Muscle of back (tissue), 11 donors: Measurements from ENCODE around the gene PNMA8B. TPM values are rescaled to one million over a fixed set of nuclear protein-coding genes. Genes with fewer than 3 reads are reported as not detected.
A peak's percentile ranks its signal among the peaks of the same experiment; 100 is the strongest.

Source experiments
- DNase-seq, 3 donors: peaks; one replicate each; pipeline versions ENCODE4 v3.0.0 to v3.0.0-alpha.2; 2013
- polyA plus RNA-seq, 10 donors: library from polyadenylated mRNA; unstranded; fragments of 120-200 nt; gene quantifications; one replicate each; pipeline ENCODE4 v1.2.1, GENCODE V29; 2013; ENCODE audit not compliant: insufficient read length in 10 of 10

The PNMA8B gene
- polyA plus RNA-seq, 10 donors: 2.0 to 4.9 (median 3.1) TPM

- no peak for DNase-seq
Observed at GRCh38 chr19:46488551-46488950, 7.1 kb downstream of the PNMA8B start.

DNA sequence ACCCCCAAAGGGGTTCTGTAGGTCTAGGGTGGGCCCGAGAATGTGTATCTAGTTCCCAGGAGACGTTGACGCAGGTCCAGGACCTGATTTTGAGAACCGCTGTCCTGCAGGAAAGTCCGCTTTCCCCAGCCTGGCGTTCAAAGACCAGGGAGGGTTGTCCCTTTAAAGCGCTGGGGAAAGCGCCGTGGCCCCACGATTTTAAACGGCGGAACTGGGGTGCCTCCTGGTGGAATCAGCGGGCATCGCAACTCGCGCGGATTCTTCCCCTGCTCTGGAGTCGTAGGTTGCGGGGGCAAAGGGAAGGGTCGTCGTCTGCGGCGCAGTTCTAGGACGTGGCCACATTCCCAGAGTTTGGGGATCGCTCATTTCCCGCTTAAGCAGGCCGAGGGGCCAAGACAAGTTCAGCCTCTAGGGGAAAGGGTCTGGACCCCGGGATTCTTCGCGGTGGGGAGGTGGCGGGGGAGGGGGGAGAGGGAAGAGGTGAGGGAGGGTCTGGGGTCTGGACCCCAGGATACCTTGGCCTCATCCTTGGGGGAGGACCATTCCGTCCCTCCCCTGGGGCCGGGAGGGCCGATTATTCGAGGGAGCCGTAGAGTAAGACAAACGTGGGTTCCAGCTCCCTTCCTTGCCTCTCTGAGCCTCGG is 7.7 kb downstream of the PNMA8B start:
- peak; percentile 74 to 91 (median 87) for DNase-seq

DNA sequence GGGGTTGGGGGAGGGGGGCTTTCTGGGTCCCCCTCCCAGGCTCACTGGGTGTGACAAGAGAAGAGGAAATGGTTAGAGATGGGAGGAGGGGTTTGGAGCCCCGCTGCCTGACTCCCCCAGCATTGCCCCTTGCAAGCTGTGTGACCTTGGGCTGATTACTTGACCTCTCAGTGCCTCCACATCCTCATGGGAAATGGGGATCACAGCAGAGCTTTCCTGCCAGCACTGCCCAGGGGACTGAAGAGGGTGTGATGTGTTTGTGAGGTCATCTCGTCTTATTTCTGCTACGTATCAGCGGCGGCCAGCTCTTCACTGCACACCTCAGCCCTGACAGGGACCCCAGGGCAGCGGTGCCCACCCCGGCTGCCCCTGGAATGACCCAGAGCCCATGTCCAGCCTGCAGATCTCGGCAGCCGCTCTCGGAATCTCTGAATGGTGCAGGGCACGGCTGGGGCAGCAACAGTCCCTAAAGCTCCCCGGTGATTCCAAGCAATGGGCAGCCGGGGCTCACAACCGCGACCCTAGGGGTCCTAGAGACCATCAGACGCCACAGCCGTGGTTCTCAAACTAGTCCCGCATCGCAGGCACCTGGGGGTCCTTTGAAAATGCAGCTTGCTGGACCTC is 8.4 kb downstream of the PNMA8B start:
- DNase-seq: no peak

- DNase-seq: no peak
Observed at GRCh38 chr19:46486358-46486757, 9.3 kb downstream of the PNMA8B start.

GRCh38 chr19:46484656-46485055 is 11.0 kb downstream of the PNMA8B start:
- no peak for DNase-seq

GRCh38 chr19:46482631-46483030 is 13.0 kb downstream of the PNMA8B start:
- DNase-seq: no peak

- DNase-seq: peak; percentile 86 to 95 (median 90)
Observed at GRCh38 chr19:46481947-46482346, 13.7 kb downstream of the PNMA8B start.

DNA sequence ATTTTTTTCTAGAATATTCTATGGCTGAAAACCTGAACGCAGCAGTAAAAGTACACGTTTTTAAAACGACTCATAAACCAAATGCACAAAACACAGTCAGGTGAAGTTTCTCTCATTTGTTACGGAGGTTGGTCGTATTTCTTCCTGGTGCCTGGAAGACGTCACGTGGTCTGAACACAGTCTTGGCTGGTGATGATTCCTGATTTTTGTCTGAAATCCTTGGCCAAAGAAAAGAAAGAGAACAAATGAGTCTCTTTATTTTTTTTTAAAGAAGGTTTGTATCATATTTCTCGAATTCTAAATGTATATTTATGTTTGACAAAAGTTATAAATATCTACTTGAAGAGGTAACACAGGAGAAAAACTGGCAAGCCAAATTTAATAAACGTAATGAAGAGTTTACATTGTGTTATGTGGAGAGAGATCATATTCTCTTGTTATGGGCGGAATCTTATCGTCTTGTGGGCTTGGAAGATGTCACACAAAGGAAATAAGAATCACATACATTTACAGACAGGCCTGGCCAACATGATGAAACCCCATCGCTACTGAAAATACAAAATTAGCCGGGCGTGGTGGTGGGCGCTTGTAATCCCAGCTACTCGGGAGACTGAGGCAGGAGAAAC is 14.3 kb downstream of the PNMA8B start:
- DNase-seq: peak in 2 of 3 donors; percentile 76 to 88

- peak; percentile 95 to 97 (median 96) for DNase-seq
Observed at GRCh38 chr19:46480415-46480814, 15.3 kb downstream of the PNMA8B start.

DNA sequence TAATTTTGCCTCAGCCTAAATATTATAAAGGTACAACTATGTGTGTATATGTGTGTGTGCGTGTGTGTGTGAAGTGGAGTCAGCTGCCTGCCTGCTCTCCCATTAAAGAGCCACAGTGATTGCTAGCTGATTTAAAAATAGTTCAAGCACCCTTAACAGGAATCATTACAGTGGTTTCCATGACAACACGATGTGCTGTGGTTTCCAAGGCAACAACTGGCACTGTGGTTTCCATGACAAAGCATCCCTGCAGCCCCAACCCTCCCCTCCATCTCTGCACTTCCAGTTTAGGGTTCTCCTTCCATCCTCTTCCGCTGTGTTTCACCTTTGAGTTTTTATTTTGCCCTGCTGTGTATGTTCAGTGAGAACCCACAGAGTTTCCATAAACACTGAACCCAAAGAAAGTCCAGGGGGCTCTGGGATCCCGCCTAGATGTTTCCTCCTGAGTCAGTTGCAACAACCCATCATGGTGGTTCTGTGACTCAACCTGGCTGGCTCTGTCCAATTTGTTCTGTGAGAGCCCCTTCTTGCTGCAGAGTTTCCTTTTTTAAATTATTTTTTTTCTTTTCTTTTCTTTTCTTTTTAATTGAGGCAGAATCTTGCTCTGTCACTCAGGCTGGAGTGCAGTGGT is 17.2 kb downstream of the PNMA8B start:
- peak in 1 of 3 donors; percentile 79 for DNase-seq

DNA sequence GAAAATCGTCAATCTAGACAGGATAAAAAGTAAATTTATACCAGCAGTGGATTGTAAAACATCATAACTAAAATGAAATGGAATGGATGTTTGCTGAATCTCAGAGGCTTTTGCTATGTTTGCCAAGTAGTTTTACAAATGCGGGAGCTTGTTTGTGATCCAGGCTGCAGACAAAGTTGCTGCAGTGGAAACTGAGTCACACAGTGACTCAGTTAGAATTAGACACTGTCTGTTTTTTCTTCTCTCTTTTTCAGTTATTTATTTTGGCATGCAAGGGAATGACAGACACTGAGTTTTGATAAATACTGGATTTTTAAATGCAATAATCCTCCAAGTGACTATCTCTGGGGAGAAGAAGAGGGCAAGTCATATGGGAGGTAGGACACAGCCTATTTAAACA is 19.7 kb downstream of the PNMA8B start:
- no peak for DNase-seq

- DNase-seq: no peak
Observed at GRCh38 chr19:46474211-46474610, 21.5 kb downstream of the PNMA8B start.

GRCh38 chr19:46472592-46472991 is 23.1 kb downstream of the PNMA8B start:
- DNase-seq: no peak

GRCh38 chr19:46471811-46472543 is 23.7 kb downstream of the PNMA8B start:
- DNase-seq: no peak

- DNase-seq: peak; percentile 77 to 95 (median 90)
Observed at GRCh38 chr19:46471116-46471733, 24.4 kb downstream of the PNMA8B start, which contains the start of gene PNMA8A. PNMA8A (minus strand) TSS chr19:46471563; CDS start chr19:46471035, 528 bp downstream.

DNA sequence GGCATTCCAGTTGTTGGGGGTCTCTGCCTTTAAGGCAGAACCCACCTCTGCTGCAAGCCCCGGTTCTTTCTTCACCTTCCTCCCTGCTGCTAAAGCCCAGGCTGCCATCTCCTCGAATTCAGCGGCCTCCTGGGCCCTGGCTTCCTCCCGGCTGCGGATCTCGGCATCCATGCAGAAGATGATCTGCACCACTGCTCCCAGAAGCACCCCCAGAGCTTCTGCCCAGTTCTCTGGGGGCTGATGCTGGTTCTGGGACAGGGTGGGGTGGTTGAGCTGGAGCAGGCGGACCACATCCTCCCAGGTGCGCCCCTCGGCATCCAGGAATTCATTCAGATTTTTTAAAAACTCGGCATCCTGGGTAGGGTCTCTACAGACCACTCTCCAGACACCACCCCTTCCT is 25.3 kb downstream of the PNMA8B start:
- no peak for DNase-seq

DNA sequence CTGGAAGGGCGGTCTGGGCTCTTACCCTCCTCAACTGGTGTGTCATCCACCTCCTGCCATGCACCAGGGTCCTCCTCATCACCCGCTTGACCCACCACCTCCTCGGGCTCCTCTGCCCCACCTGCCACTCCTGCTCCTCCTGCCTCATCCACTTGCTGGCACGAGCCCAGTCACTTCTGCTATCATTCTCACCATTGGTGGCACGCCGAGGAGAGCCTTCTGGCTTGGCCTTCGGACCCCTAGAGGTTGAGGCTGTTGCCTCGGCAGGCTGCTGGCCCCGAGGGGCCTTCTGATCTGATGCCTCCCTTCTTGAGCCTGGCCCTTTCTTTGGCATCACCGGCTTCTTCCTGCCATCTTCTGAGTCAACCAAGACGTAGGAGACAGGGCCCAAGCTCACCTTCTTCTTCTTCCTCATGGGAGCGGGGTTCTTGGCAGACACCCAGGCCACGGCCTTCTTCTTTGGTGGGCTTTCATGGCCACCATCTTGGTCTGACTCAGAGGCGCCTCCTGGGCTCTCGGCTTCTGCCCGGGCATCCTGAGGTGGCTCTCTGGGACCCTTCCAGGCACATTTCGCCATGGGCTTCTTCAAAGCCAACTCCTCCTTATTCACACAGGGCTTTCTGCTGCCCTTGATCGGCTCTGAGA is 26.0 kb downstream of the PNMA8B start:
- no peak for DNase-seq

DNA sequence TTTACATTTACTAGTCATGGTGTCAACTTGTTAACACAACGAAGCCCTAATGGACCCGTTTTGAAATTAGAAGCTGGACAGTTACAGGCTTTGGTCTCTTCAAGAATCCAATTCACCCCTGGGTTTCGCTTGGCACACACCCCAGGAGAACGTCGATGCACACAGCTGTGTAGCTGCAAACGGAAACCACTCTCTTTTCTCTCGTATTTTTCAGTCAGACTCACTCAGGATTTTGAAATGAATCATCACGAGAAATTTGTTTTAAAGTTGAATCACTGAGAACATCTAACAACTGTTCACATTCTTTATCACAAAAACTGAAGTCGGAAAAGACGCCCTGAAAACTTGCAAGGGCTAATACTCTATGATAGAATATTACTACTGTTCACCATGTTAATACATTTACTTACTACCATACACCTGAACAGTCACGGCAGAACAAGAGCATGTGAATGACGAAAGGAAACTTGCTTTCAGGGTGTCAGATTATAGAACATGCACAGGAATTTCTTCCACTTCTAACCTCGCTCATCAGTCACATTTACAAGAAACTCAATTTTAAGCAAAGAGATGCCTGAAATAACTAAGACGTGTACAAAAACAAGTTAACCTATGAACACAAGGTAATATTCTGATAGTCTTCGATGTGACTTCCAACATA is 29.0 kb downstream of the PNMA8B start:
- peak; percentile 78 to 89 (median 79) for DNase-seq

DNA sequence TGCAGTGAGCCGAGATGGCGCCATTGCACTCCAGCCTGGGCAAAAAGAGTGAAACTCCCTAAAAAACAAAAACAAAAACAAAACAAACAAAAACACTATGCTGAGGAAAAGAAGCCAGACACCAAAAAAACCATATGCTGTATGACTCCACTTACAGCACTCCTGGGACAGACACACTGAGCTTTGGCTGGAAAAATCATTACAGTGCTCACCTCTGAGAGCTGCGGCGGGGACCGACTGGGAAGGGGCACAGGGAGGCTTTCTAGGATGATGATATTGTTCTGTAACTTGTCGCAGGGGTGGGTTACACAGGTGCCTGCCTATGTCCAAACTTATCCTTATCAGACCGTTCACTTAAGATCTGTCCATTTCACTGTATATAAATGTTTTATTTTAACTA is 32.2 kb downstream of the PNMA8B start:
- peak in 1 of 3 donors; percentile 69 for DNase-seq

DNA sequence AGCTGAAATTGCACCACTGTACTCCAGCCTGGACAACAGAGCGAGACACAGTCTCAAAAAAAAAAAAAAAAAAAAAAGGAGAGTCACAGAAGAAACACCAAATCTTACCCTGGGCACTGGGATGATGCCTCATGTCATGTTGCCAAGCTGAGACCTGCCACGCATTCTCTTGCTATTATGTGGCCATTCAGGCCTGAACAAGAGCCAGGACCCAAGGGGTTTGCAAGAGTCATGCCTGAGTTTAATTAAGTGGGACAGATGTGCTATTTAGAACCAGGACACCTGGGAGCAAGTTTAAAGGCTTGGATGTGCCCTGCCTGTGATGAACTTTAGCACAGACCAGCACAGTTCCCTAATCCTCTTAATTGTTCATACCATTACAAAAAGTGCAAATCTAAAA is 34.1 kb downstream of the PNMA8B start:
- no peak for DNase-seq
